ENCODE measurements around the gene DMXL2. TPM values are rescaled to one million over a fixed set of nuclear protein-coding genes. Genes with fewer than 3 reads are reported as not detected.

Gene DMXL2
- polyA plus RNA-seq, 1 of the 3 experiments (the other 2 are of a cell fraction), result 6.4 TPM

- Histone ChIP-seq H3K36me3 (replicated peaks in 1 of 2; ENCODE audit: control insufficient read depth in 1 of 2, insufficient read depth in 2 of 2, low read length in 1 of 2) (no peaks in the 10 kb centered on the region), H3K27me3 (ENCODE audit: insufficient read depth) (no peaks in the 10 kb centered on the region), H3F3A (replicated peaks; ENCODE audit: insufficient read depth) (no peaks in the 10 kb centered on the region), H4K20me1 (ENCODE audit: insufficient read depth) (no peaks in the 10 kb centered on the region), H3K27ac (ENCODE audit: low read depth in 2 of 2, low read length in 1 of 2) (peak overlapping the region in 1 of 2 experiments; percentile 39; a peak in 1 of 4 replicates), H3K9ac (no peak overlapping the region), H3K79me2 (ENCODE audit: insufficient read depth) (no peaks in the 10 kb centered on the region), H3K4me1 (ENCODE audit: control insufficient read depth in 1 of 2, insufficient read depth in 2 of 2, low read depth in 1 of 2, low read length in 1 of 2) (peaks cover 0 to 2% of the 10 kb centered on the region in 2 experiments; a peak in 2 of 4 replicates), H2AFZ (ENCODE audit: low read depth) (no peak overlapping the region), H3K9me3 (no peaks in the 10 kb centered on the region), H3K9me2 (no peaks in the 10 kb centered on the region), H3K4me2 (no peak overlapping the region), H3K4me3 (ENCODE audit: low read depth in 2 of 2, low read length in 1 of 2) (no peak overlapping the region)
- ChIA-PET POLR2A (no interaction called here), CTCF (interaction anchor here (1.3 to 11.8 kb wide), 2 partner anchors 110 to 126 kb away, joined by 3 to 313 read pairs; no protein-coding TSS in a partner anchor)
- DNase-seq, result peak; percentile 47
- 38% methylated on average over 3 of the region's 3 CpGs for WGBS (ENCODE audit: low lambda C conversion rate)
- no peak for TF ChIP-seq MAX (IDR thresholded peaks at IDR 0.05; ENCODE audit: low read depth)
- TF ChIP-seq JUND (IDR thresholded peaks at IDR 0.05), result peak; percentile 26; the same call in 1 of the 2 replicates
- TF ChIP-seq GABPA (IDR thresholded peaks at IDR 0.05; ENCODE audit: low read depth), result no peak
- peak; percentile 43; the same call in 1 of the 2 replicates for TF ChIP-seq TCF12 (IDR thresholded peaks at IDR 0.05)
- 0 out of 4 replicates have a peak, but pooled peaks of 1 of the 2 experiments have one; percentile 9 for TF ChIP-seq EP300 (IDR thresholded peaks at IDR 0.05; ENCODE audit: borderline replicate concordance in 1 of 2, low read depth in 1 of 2, low read length in 1 of 2)
- TF ChIP-seq GATA2 (CRISPR knock-in tag; IDR thresholded peaks at IDR 0.05), result peak; percentile 51
- TF ChIP-seq NFIC (IDR thresholded peaks at IDR 0.05; ENCODE audit: borderline replicate concordance), result peak; percentile 79
- no peak for TF ChIP-seq MXI1 (IDR thresholded peaks at IDR 0.05; ENCODE audit: low read depth, low read length)
- no peak for TF ChIP-seq FOXJ3 (CRISPR knock-in tag; IDR thresholded peaks at IDR 0.05)
- no peak for TF ChIP-seq TEAD4 (IDR thresholded peaks at IDR 0.05; ENCODE audit: borderline replicate concordance, insufficient read depth)
- TF ChIP-seq MEF2A (IDR thresholded peaks at IDR 0.05; ENCODE audit: borderline replicate concordance, low read depth), result no peak
- TF ChIP-seq REST (IDR thresholded peaks at IDR 0.05; ENCODE audit: low read depth, low read length), result no peak
- TF ChIP-seq YY1 (IDR thresholded peaks at IDR 0.05; ENCODE audit: low read depth), result no peak
- TF ChIP-seq RCOR1 (IDR thresholded peaks at IDR 0.05; ENCODE audit: low read length), result no peak
- 0 out of 2 replicates have a peak, but pooled peaks have one; percentile 16 for TF ChIP-seq PBX3 (IDR thresholded peaks at IDR 0.05)
These were observed 24.6 kb upstream of the DMXL2 start for GRCh38 chr15:51647128-51647562.

Data from SK-N-SH (cell line).